ENCODE measurements around the gene ZNF213.

Gene ZNF213

DNA sequence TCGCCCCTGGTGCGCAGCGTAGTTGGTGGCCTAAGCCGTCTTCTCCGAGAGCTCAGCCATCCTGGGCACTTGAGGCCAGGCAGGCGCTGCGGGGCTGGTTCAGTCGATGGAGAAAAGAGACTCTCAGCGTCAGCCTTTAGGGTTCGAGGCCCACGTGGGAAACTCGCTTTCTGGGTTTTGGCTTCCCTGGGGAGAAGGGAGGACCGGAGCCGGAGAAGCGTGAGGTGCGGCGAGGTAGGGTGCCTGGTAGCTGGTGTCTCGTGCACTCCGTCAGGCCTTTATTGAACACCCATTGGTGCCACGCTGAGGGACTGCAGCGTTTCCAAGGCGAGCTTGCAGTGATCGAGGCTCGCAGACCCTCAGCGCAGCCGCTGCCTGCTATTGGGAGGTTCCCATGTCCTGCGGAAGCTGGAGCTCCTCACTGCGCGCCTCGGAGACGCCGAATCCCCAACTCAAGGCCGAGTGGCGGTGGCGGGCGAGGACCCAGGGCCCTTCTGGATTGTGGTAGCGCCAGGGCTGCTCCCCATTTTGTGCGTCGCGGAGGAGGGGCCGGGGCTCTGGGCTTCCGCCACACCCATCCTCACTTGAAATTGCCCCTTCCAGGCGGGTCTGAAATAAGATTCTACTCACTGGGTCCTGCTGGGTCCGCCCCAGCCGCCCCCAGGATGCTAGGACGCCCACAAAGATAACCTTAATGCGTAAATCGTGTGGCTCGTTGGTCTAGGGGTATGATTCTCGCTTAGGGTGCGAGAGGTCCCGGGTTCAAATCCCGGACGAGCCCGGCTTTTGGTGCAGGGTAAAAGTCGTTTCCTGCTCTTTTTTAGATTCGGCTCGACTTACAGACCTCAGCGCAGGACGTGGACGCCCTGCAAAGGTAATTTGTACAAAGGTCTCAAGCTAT is 54.3 kb downstream of the ZNF213 start:
- DNase-seq: no peak

DNA sequence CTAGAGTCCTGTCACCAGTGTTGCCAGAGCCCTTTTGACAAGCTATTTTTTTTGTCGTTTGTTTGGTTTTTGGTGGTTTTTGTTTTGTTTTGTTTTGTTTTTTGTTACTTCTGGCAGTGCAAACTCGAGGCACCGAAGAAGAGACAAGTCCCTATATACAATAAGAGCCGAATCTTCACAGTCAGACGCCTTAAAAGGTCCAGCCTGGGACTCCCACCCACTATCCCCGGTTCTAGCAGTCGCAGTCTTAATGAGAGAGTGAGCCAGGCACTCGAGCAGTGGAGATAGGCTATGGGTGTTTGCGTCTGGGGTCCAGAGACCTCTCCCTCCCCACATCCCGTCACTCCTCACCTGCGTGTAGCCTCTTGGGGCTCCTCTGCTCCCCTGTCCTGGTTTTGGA is 55.0 kb downstream of the ZNF213 start:
- no peak for DNase-seq

DNA sequence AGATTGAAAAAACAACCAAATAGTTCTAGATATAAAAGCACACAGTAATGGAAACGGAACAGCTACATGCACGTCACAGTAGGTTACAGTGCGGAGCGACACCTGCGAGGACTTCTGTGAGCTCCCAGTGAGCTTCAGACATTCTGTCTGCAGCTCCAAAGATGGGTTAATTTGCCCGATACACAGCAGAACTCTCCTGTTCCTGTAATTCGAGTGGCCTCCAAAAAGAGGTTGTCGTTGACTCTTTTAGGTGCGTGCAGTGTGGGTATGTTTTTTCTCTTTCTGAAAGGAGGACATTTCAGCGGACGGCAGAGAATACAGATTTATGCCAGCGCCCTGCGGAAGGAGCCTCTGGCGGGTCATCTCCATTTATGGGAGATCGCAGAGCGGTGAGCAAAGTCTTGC is 56.1 kb downstream of the ZNF213 start:
- no peak for DNase-seq

All from hypothalamus (tissue), 51 donors.